K562 (cell line): ENCODE data around the gene DGCR6L. TPM values are rescaled to one million over a fixed set of nuclear protein-coding genes. Genes with fewer than 3 reads are reported as not detected.
A peak's percentile ranks its signal among the peaks of the same experiment; 100 is the strongest.

Source experiments
- BRCA1 ChIP-seq, 2 experiments: fragments of 450-650 bp in 1 of 2; sonication (generic) in 1 of 2; formaldehyde crosslinking in 1 of 2; IDR thresholded peaks; 2 replicates each; pipeline versions ENCODE4 v1.5.0 to v1.6.1; 2017 to 2020; ENCODE audit warnings: mild to moderate bottlenecking in 1 of 2, missing genetic modification reagents in 1 of 2
- HDGF ChIP-seq: fragments of 450-650 bp; IDR thresholded peaks from 2 replicates; pipeline ENCODE4 v1.6.1; 2016
- ILF3 ChIP-seq: fragments of 450-650 bp; IDR thresholded peaks from 2 replicates; pipeline ENCODE4 v1.6.1; 2018; ENCODE audit warnings: antibody characterized with exemption, mild to moderate bottlenecking, moderate library complexity, borderline replicate concordance
- JUN ChIP-seq, 2 experiments: sonication (generic) in 1 of 2; formaldehyde crosslinking in 1 of 2; IDR thresholded peaks; 2 replicates each; pipeline versions ENCODE4 v1.6.1 to v1.8.0; 2012 to 2022; ENCODE audit warnings: borderline replicate concordance in 2 of 2, mild to moderate bottlenecking in 2 of 2, improper control_type of control experiment in 1 of 2, low read depth in 1 of 2, low read length in 1 of 2, missing genetic modification reagents in 1 of 2
- KAT7 ChIP-seq: sonication (generic); formaldehyde crosslinking; IDR thresholded peaks from 2 replicates; pipeline ENCODE4 v1.8.0; 2022; ENCODE audit warnings: missing genetic modification reagents, mild to moderate bottlenecking, borderline replicate concordance
- KLF6 ChIP-seq: fragments of 250-450 bp; sonication (Bioruptor Pico); IDR thresholded peaks from 2 replicates; pipeline ENCODE4 v1.4.0; 2020; ENCODE audit warnings: mild to moderate bottlenecking, moderate library complexity, borderline replicate concordance
- MEF2A ChIP-seq: IDR thresholded peaks from 2 replicates; pipeline ENCODE4 v1.6.1; 2011; ENCODE audit warnings: low read depth, mild to moderate bottlenecking, low read length, moderate library complexity; ENCODE audit not compliant: control insufficient read depth
- NCOA6 ChIP-seq: fragments of 450-650 bp; IDR thresholded peaks from 2 replicates; pipeline ENCODE4 v1.6.1; 2017; ENCODE audit warnings: mild to moderate bottlenecking
- PHF21A ChIP-seq: fragments of 450-650 bp; IDR thresholded peaks from 2 replicates; pipeline ENCODE4 v1.6.1; 2017; ENCODE audit warnings: low read depth, borderline replicate concordance
- POU5F1 ChIP-seq: fragments of 150-350 bp; IDR thresholded peaks from 2 replicates; pipeline ENCODE4 v1.6.1; 2014; ENCODE audit warnings: borderline replicate concordance, low read length, low read depth, mild to moderate bottlenecking; ENCODE audit not compliant: partially characterized antibody
- SNIP1 ChIP-seq: fragments of 450-650 bp; IDR thresholded peaks from 2 replicates; pipeline ENCODE4 v1.7.1; 2017; ENCODE audit warnings: low read depth, mild to moderate bottlenecking
- TFAP4 ChIP-seq: sonication (generic); formaldehyde crosslinking; IDR thresholded peaks from 2 replicates; pipeline ENCODE4 v1.8.0; 2022; ENCODE audit warnings: missing genetic modification reagents, mild to moderate bottlenecking, moderate library complexity, borderline replicate concordance
- ZBTB2 ChIP-seq: fragments of 450-650 bp; IDR thresholded peaks from 2 replicates; pipeline ENCODE4 v1.6.1; 2016; ENCODE audit warnings: antibody characterized with exemption
- ZNF699 ChIP-seq: fragments of 250-450 bp; sonication (Bioruptor Pico); IDR thresholded peaks from 2 replicates; pipeline ENCODE4 v1.8.0; 2021; ENCODE audit warnings: mild to moderate bottlenecking, moderate library complexity; ENCODE audit not compliant: insufficient replicate concordance
- polyA plus RNA-seq, 8 experiments: library from polyadenylated mRNA; depleted of rRNA in 4 of 8; stranded (reverse) in 5 of 8; unstranded in 3 of 8; fragments of >200 nt; fragmentation: Nextera tagmentation in 2 of 8; fragmentation: Illumina TruSeq in 1 of 8; extraction: Ambion mirVana in 2 of 8; extraction: Trizol in 1 of 8; gene quantifications; 2 replicates each; pipeline versions ENCODE4 v1.2.1 to v1.2.3, GENCODE V29; 2011 to 2014; ENCODE audit warnings: inconsistent platforms in 1 of 8, missing spikeins in 1 of 8
- total RNA-seq, 7 experiments: library from RNA; depleted of rRNA in 6 of 7; stranded (reverse); fragments of >200 nt in 6 of 7; fragmentation: Illumina TruSeq in 2 of 7; extraction: Trizol in 2 of 7; gene quantifications; 2 replicates each; pipeline versions ENCODE4 v1.2.1 to v1.2.3, GENCODE V29; 2011 to 2021; ENCODE audit warnings: low replicate concordance in 1 of 7
- TF ChIP-seq, protein P1 (sequence below): fragments of 150-350 bp; conservative IDR thresholded peaks from 2 replicates; pipeline ENCODE4 v1.6.1; 2014; ENCODE audit warnings: low read length
- TF ChIP-seq, protein P2 (sequence below): sonication (generic); formaldehyde crosslinking; IDR thresholded peaks from 2 replicates; pipeline ENCODE4 v1.8.0; 2022; ENCODE audit warnings: missing genetic modification reagents, mild to moderate bottlenecking, borderline replicate concordance

DGCR6L gene
- total and polyA plus RNA-seq, 9 of the 15 experiments (the other 6 are each of a cell fraction or from before 2014, with no cell fraction given) = 3.6 to 151 (median 51.0) TPM

GRCh38 chr22:20319745-20320658 lies at the start of gene DGCR6L (continued):
- TF ChIP-seq, protein P1, sequence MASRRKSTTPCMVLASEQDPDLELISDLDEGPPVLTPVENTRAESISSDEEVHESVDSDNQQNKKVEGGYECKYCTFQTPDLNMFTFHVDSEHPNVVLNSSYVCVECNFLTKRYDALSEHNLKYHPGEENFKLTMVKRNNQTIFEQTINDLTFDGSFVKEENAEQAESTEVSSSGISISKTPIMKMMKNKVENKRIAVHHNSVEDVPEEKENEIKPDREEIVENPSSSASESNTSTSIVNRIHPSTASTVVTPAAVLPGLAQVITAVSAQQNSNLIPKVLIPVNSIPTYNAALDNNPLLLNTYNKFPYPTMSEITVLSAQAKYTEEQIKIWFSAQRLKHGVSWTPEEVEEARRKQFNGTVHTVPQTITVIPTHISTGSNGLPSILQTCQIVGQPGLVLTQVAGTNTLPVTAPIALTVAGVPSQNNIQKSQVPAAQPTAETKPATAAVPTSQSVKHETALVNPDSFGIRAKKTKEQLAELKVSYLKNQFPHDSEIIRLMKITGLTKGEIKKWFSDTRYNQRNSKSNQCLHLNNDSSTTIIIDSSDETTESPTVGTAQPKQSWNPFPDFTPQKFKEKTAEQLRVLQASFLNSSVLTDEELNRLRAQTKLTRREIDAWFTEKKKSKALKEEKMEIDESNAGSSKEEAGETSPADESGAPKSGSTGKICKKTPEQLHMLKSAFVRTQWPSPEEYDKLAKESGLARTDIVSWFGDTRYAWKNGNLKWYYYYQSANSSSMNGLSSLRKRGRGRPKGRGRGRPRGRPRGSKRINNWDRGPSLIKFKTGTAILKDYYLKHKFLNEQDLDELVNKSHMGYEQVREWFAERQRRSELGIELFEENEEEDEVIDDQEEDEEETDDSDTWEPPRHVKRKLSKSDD = no peak; the same call in 1 of the 2 replicates
- peak; percentile 35; the same call in 1 of the 2 replicates for TF ChIP-seq JUN (IDR thresholded peaks at IDR 0.05; ENCODE audit: borderline replicate concordance, low read depth, low read length)
- TF ChIP-seq JUN (CRISPR knock-in tag; IDR thresholded peaks at IDR 0.05; ENCODE audit: borderline replicate concordance) = peak; percentile 53; the same call in 1 of the 2 replicates
- peak; percentile 98 for TF ChIP-seq PHF21A
- no peak for TF ChIP-seq MEF2A
- TF ChIP-seq ILF3 = no peak
- TF ChIP-seq ZBTB2 = peak; percentile 89
- no peak for TF ChIP-seq NCOA6
- no peak for TF ChIP-seq SNIP1
- peak; percentile 93; the same call in 1 of the 2 replicates for TF ChIP-seq KLF6 (CRISPR knock-in tag)
- TF ChIP-seq ZNF699 (CRISPR knock-in tag) = no peak
- TF ChIP-seq POU5F1 = no peak
- TF ChIP-seq BRCA1 (IDR thresholded peaks at IDR 0.05) = no peak
- no peak for TF ChIP-seq BRCA1 (CRISPR knock-in tag; IDR thresholded peaks at IDR 0.05)
- TF ChIP-seq, protein P2, sequence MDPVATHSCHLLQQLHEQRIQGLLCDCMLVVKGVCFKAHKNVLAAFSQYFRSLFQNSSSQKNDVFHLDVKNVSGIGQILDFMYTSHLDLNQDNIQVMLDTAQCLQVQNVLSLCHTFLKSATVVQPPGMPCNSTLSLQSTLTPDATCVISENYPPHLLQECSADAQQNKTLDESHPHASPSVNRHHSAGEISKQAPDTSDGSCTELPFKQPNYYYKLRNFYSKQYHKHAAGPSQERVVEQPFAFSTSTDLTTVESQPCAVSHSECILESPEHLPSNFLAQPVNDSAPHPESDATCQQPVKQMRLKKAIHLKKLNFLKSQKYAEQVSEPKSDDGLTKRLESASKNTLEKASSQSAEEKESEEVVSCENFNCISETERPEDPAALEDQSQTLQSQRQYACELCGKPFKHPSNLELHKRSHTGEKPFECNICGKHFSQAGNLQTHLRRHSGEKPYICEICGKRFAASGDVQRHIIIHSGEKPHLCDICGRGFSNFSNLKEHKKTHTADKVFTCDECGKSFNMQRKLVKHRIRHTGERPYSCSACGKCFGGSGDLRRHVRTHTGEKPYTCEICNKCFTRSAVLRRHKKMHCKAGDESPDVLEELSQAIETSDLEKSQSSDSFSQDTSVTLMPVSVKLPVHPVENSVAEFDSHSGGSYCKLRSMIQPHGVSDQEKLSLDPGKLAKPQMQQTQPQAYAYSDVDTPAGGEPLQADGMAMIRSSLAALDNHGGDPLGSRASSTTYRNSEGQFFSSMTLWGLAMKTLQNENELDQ = peak; percentile 14; the same call in 1 of the 2 replicates
- TF ChIP-seq TFAP4 = peak; percentile 85
- TF ChIP-seq KAT7 (CRISPR knock-in tag) = peak; percentile 72
- peak; percentile 95 for TF ChIP-seq HDGF
